Right ventricle myocardium superior (tissue), 1 donor: ENCODE data around the gene TMPRSS13. TPM values are rescaled to one million over a fixed set of nuclear protein-coding genes. Genes with fewer than 3 reads are reported as not detected.

Source experiments
- total RNA-seq: library from RNA; stranded (reverse); fragmentation: NEBNext Ultra II Directional; extraction: Animal tissue kit (Norgen Biotek cat#: 25700); gene quantifications from one replicate; pipeline ENCODE4 v1.2.1, GENCODE V29; 2021
- donor health status: DM: no; HTN: yes; CAD: no; lungs with severe emphysema.

TMPRSS13 gene
- total RNA-seq, 1 donor from 2014 or later: not detected

Other genes starting within 250 kb of the TMPRSS13 start
- gene DSCAML1, start 132.2 kb downstream of the TMPRSS13 start, total RNA-seq: 0.83 TPM
- gene FXYD2, start 104.7 kb downstream of the TMPRSS13 start, total RNA-seq: 1.4 TPM
- gene FXYD6, start 52.7 kb downstream of the TMPRSS13 start, total RNA-seq: 34.6 TPM
- gene IL10RA, start 57.0 kb upstream of the TMPRSS13 start, total RNA-seq: 6.2 TPM
- not detected for gene TMPRSS4, start 147.7 kb upstream of the TMPRSS13 start, total RNA-seq
- not detected for gene SMIM35, start 157.6 kb upstream of the TMPRSS13 start, total RNA-seq
- gene SCN4B, start 223.4 kb upstream of the TMPRSS13 start, total RNA-seq: 12.0 TPM
- gene SCN2B, start 247.2 kb upstream of the TMPRSS13 start, total RNA-seq: 17.6 TPM